GM23338 (cell line): ENCODE data around the gene COL24A1.

Experiments used
- CREB1 ChIP-seq: fragments of 250-450 bp; sonication (Bioruptor Pico); IDR thresholded peaks from 2 replicates; pipeline ENCODE4 v1.5.0; 2020; ENCODE audit warnings: low read depth, mild to moderate bottlenecking, moderate library complexity
- ETS1 ChIP-seq: IDR thresholded peaks from 2 replicates; pipeline ENCODE4 v1.6.1; 2016; ENCODE audit warnings: antibody characterized with exemption
- EZH2 ChIP-seq: fragments of 200-600 bp; sonication (generic); IDR thresholded peaks from one replicate; pipeline ENCODE4 v1.8.0; 2017; ENCODE audit warnings: antibody characterized with exemption, mild to moderate bottlenecking, low read depth; ENCODE audit not compliant: unreplicated experiment
- EZH2phosphoT487 ChIP-seq: fragments of 200-600 bp; sonication (generic); IDR thresholded peaks from one replicate; pipeline ENCODE4 v1.8.1; 2018; ENCODE audit warnings: antibody characterized with exemption; ENCODE audit not compliant: unreplicated experiment
- JUNB ChIP-seq: IDR thresholded peaks from one replicate; pipeline ENCODE4 v1.6.1; 2016; ENCODE audit warnings: antibody characterized with exemption; ENCODE audit not compliant: unreplicated experiment
- NANOG ChIP-seq: IDR thresholded peaks from 2 replicates; pipeline ENCODE4 v1.6.1; 2016; ENCODE audit warnings: antibody characterized with exemption, borderline replicate concordance
- POLR2AphosphoS5 ChIP-seq: IDR thresholded peaks from 2 replicates; pipeline ENCODE4 v1.6.1; 2016; ENCODE audit warnings: antibody characterized with exemption, low read depth
- STAT1 ChIP-seq: IDR thresholded peaks from one replicate; pipeline ENCODE4 v1.6.1; 2016; ENCODE audit warnings: antibody characterized with exemption; ENCODE audit not compliant: unreplicated experiment
- ZNF114 ChIP-seq: fragments of 250-450 bp; sonication (Bioruptor Pico); IDR thresholded peaks from 2 replicates; pipeline ENCODE4 v1.5.0; 2020; ENCODE audit warnings: mild to moderate bottlenecking, moderate library complexity
- TF ChIP-seq, protein P1 (sequence below), 2 experiments: fragments of 200-600 bp in 1 of 2; sonication (generic) in 1 of 2; conservative IDR thresholded peaks; 2 replicates each; pipeline versions ENCODE4 v1.5.1 to v1.6.1; 2016 to 2017; ENCODE audit warnings: antibody characterized with exemption in 2 of 2, low read depth in 2 of 2, mild to moderate bottlenecking in 2 of 2, moderate library complexity in 1 of 2
- TF ChIP-seq, protein P2 (sequence below): IDR thresholded peaks from one replicate; pipeline ENCODE4 v1.6.1; 2018; ENCODE audit warnings: antibody characterized with exemption; ENCODE audit not compliant: unreplicated experiment
- TF ChIP-seq, protein P3 (sequence below): fragments of 250-450 bp; sonication (Bioruptor Pico); IDR thresholded peaks from 2 replicates; pipeline ENCODE4 v1.5.0; 2020; ENCODE audit warnings: mild to moderate bottlenecking, moderate library complexity

- TF ChIP-seq, protein P1, sequence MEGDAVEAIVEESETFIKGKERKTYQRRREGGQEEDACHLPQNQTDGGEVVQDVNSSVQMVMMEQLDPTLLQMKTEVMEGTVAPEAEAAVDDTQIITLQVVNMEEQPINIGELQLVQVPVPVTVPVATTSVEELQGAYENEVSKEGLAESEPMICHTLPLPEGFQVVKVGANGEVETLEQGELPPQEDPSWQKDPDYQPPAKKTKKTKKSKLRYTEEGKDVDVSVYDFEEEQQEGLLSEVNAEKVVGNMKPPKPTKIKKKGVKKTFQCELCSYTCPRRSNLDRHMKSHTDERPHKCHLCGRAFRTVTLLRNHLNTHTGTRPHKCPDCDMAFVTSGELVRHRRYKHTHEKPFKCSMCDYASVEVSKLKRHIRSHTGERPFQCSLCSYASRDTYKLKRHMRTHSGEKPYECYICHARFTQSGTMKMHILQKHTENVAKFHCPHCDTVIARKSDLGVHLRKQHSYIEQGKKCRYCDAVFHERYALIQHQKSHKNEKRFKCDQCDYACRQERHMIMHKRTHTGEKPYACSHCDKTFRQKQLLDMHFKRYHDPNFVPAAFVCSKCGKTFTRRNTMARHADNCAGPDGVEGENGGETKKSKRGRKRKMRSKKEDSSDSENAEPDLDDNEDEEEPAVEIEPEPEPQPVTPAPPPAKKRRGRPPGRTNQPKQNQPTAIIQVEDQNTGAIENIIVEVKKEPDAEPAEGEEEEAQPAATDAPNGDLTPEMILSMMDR (conservative IDR thresholded peaks at IDR 0.05; ENCODE audit: low read depth in 2 of 2): no peak
- TF ChIP-seq EZH2phosphoT487: no peak
- TF ChIP-seq EZH2: no peak
- TF ChIP-seq, protein P2, sequence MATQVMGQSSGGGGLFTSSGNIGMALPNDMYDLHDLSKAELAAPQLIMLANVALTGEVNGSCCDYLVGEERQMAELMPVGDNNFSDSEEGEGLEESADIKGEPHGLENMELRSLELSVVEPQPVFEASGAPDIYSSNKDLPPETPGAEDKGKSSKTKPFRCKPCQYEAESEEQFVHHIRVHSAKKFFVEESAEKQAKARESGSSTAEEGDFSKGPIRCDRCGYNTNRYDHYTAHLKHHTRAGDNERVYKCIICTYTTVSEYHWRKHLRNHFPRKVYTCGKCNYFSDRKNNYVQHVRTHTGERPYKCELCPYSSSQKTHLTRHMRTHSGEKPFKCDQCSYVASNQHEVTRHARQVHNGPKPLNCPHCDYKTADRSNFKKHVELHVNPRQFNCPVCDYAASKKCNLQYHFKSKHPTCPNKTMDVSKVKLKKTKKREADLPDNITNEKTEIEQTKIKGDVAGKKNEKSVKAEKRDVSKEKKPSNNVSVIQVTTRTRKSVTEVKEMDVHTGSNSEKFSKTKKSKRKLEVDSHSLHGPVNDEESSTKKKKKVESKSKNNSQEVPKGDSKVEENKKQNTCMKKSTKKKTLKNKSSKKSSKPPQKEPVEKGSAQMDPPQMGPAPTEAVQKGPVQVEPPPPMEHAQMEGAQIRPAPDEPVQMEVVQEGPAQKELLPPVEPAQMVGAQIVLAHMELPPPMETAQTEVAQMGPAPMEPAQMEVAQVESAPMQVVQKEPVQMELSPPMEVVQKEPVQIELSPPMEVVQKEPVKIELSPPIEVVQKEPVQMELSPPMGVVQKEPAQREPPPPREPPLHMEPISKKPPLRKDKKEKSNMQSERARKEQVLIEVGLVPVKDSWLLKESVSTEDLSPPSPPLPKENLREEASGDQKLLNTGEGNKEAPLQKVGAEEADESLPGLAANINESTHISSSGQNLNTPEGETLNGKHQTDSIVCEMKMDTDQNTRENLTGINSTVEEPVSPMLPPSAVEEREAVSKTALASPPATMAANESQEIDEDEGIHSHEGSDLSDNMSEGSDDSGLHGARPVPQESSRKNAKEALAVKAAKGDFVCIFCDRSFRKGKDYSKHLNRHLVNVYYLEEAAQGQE: no peak
- TF ChIP-seq JUNB: no peak
- TF ChIP-seq POLR2AphosphoS5: no peak
- no peak for TF ChIP-seq ETS1
- no peak for TF ChIP-seq STAT1
- TF ChIP-seq CREB1 (CRISPR knock-in tag): no peak
- TF ChIP-seq NANOG: no peak
- no peak for TF ChIP-seq ZNF114 (CRISPR knock-in tag)
- TF ChIP-seq, protein P3, sequence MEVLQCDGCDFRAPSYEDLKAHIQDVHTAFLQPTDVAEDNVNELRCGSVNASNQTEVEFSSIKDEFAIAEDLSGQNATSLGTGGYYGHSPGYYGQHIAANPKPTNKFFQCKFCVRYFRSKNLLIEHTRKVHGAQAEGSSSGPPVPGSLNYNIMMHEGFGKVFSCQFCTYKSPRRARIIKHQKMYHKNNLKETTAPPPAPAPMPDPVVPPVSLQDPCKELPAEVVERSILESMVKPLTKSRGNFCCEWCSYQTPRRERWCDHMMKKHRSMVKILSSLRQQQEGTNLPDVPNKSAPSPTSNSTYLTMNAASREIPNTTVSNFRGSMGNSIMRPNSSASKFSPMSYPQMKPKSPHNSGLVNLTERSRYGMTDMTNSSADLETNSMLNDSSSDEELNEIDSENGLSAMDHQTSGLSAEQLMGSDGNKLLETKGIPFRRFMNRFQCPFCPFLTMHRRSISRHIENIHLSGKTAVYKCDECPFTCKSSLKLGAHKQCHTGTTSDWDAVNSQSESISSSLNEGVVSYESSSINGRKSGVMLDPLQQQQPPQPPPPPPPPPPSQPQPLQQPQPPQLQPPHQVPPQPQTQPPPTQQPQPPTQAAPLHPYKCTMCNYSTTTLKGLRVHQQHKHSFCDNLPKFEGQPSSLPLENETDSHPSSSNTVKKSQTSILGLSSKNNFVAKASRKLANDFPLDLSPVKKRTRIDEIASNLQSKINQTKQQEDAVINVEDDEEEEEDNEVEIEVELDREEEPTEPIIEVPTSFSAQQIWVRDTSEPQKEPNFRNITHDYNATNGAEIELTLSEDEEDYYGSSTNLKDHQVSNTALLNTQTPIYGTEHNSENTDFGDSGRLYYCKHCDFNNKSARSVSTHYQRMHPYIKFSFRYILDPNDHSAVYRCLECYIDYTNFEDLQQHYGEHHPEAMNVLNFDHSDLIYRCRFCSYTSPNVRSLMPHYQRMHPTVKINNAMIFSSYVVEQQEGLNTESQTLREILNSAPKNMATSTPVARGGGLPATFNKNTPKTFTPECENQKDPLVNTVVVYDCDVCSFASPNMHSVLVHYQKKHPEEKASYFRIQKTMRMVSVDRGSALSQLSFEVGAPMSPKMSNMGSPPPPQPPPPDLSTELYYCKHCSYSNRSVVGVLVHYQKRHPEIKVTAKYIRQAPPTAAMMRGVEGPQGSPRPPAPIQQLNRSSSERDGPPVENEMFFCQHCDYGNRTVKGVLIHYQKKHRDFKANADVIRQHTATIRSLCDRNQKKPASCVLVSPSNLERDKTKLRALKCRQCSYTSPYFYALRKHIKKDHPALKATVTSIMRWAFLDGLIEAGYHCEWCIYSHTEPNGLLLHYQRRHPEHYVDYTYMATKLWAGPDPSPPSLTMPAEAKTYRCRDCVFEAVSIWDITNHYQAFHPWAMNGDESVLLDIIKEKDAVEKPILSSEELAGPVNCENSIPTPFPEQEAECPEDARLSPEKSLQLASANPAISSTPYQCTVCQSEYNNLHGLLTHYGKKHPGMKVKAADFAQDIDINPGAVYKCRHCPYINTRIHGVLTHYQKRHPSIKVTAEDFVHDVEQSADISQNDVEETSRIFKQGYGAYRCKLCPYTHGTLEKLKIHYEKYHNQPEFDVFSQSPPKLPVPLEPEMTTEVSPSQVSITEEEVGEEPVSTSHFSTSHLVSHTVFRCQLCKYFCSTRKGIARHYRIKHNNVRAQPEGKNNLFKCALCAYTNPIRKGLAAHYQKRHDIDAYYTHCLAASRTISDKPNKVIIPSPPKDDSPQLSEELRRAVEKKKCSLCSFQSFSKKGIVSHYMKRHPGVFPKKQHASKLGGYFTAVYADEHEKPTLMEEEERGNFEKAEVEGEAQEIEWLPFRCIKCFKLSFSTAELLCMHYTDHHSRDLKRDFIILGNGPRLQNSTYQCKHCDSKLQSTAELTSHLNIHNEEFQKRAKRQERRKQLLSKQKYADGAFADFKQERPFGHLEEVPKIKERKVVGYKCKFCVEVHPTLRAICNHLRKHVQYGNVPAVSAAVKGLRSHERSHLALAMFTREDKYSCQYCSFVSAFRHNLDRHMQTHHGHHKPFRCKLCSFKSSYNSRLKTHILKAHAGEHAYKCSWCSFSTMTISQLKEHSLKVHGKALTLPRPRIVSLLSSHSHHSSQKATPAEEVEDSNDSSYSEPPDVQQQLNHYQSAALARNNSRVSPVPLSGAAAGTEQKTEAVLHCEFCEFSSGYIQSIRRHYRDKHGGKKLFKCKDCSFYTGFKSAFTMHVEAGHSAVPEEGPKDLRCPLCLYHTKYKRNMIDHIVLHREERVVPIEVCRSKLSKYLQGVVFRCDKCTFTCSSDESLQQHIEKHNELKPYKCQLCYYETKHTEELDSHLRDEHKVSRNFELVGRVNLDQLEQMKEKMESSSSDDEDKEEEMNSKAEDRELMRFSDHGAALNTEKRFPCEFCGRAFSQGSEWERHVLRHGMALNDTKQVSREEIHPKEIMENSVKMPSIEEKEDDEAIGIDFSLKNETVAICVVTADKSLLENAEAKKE (CRISPR knock-in tag): no peak
Measured at GRCh38 chr1:85857991-85858390, 298.6 kb downstream of the COL24A1 start.
